T-helper 9 cell (primary cell): ENCODE measurements around the gene NT5C3A.
"Not testable (repeated sequence)": the region's sequence is repeated elsewhere in the genome, so short reads cannot be mapped to it uniquely, and the experiment has no call there.

Experiments
- DNase-seq: peaks from one replicate; pipeline ENCODE4 v3.0.0-alpha.2; 2020

Gene NT5C3A

GRCh38 chr7:32971967-32972366 lies 90.6 kb downstream of the NT5C3A start:
- not testable (repeated sequence) for DNase-seq

GRCh38 chr7:32967268-32967582 lies 95.4 kb downstream of the NT5C3A start:
- DNase-seq = not testable (repeated sequence)

GRCh38 chr7:32966489-32967267 lies 95.9 kb downstream of the NT5C3A start:
- DNase-seq = not testable (repeated sequence)

GRCh38 chr7:32964461-32965159 lies 98.0 kb downstream of the NT5C3A start:
- not testable (repeated sequence) for DNase-seq
